Keratinocyte (primary cell): Measurements from ENCODE around the gene ITGA2.

Experiments
- EZH2 ChIP-seq: IDR thresholded peaks from one replicate; pipeline ENCODE4 v1.6.1; 2012; ENCODE audit warnings: inconsistent platforms, mild to moderate bottlenecking, low read length, moderate library complexity
- TF ChIP-seq, protein P1 (sequence below), 3 experiments: IDR thresholded peaks in 1 of 3; conservative IDR thresholded peaks in 1 of 3; optimal IDR thresholded peaks in 1 of 3; 2 replicates in 2 of 3; 3 replicates in 1 of 3; pipeline versions ENCODE3 to v1.5.1; 2011; ENCODE audit warnings: low read length in 3 of 3, mild to moderate bottlenecking in 3 of 3, moderate library complexity in 2 of 3, control low read depth in 1 of 3, inconsistent platforms in 1 of 3; ENCODE audit not compliant: insufficient read depth in 2 of 3; ENCODE audit errors: extremely low read depth in 1 of 3

DNA sequence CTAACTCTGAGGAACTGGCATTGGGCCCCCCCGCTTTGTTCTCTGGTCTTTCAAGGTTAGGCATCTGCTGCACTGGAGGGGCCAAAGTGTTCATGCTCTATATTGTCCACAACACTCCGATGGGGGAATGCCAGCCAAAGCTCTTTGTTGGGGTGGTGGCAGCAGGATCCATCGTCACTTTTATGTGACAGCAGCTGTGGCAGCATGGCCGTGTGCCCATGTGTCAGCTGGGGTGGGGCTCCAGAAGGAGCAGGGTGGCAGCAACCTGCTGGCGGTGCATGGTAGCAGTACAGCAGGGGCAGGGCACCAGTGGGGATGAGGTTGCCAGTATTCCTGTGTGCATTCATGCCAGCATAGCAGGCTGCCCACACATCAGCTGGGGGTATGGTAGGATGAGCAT, 28.2 kb downstream of the ITGA2 start:
- TF ChIP-seq, protein P1, sequence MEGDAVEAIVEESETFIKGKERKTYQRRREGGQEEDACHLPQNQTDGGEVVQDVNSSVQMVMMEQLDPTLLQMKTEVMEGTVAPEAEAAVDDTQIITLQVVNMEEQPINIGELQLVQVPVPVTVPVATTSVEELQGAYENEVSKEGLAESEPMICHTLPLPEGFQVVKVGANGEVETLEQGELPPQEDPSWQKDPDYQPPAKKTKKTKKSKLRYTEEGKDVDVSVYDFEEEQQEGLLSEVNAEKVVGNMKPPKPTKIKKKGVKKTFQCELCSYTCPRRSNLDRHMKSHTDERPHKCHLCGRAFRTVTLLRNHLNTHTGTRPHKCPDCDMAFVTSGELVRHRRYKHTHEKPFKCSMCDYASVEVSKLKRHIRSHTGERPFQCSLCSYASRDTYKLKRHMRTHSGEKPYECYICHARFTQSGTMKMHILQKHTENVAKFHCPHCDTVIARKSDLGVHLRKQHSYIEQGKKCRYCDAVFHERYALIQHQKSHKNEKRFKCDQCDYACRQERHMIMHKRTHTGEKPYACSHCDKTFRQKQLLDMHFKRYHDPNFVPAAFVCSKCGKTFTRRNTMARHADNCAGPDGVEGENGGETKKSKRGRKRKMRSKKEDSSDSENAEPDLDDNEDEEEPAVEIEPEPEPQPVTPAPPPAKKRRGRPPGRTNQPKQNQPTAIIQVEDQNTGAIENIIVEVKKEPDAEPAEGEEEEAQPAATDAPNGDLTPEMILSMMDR (optimal IDR thresholded peaks at IDR 0.05 in 1 of 3, IDR thresholded peaks at IDR 0.05 in 1 of 3, conservative IDR thresholded peaks at IDR 0.05 in 1 of 3; ENCODE audit: extremely low read depth in 1 of 3, insufficient read depth in 2 of 3, low read length in 3 of 3) = no peak
- TF ChIP-seq EZH2 = no peak
